AG04450 (cell line): ENCODE measurements around the gene MTNR1B. TPM values are rescaled to one million over a fixed set of nuclear protein-coding genes. Genes with fewer than 3 reads are reported as not detected.

Experiments
- CTCF ChIA-PET: fragments of 300-600, 350-600 bp; formaldehyde crosslinking; extraction: SDS; loops from one replicate; lab custom pipeline; 2022; ENCODE audit warnings: antibody characterized with exemption, inconsistent platforms; lab: Charles Lee
- POLR2A ChIA-PET: fragments of 350-600 bp; formaldehyde crosslinking; extraction: SDS; loops from one replicate; lab custom pipeline; 2021; ENCODE audit warnings: antibody characterized with exemption, inconsistent platforms; lab: Yijun Ruan, JAX
- DNase-seq: peaks from one replicate; pipeline ENCODE4 v3.0.0-alpha.2; 2011; ENCODE audit warnings: low read depth, low spot score
- H3K27ac ChIP-seq: one replicate; pipeline ENCODE4 v1.5.1; 2012; ENCODE audit warnings: low read depth, low read length, control low read depth
- H3K27me3 ChIP-seq: one replicate; pipeline ENCODE4 v1.6.0; 2012; ENCODE audit warnings: low read length; ENCODE audit not compliant: control insufficient read depth, insufficient read depth
- H3K4me3 ChIP-seq: 2 replicates; pipeline ENCODE4 v1.5.1; 2011; ENCODE audit warnings: mild to moderate bottlenecking, low read depth, low read length, control low read depth
- H3K9me3 ChIP-seq: 2 replicates; pipeline ENCODE4 v1.5.1; 2012; ENCODE audit warnings: low read length; ENCODE audit not compliant: control insufficient read depth, insufficient read depth
- polyA plus RNA-seq: library from polyadenylated mRNA; depleted of rRNA; stranded (reverse); fragments of >200 nt; gene quantifications from 2 replicates; pipeline ENCODE4 v1.2.3, GENCODE V29; 2011
- TF ChIP-seq, protein P1 (sequence below): IDR thresholded peaks from 2 replicates; pipeline ENCODE4 v1.5.1; 2011; ENCODE audit warnings: low read depth, low read length, control low read depth, inconsistent platforms

Gene MTNR1B
- polyA plus RNA-seq, 1 experiment, result not detected

DNA sequence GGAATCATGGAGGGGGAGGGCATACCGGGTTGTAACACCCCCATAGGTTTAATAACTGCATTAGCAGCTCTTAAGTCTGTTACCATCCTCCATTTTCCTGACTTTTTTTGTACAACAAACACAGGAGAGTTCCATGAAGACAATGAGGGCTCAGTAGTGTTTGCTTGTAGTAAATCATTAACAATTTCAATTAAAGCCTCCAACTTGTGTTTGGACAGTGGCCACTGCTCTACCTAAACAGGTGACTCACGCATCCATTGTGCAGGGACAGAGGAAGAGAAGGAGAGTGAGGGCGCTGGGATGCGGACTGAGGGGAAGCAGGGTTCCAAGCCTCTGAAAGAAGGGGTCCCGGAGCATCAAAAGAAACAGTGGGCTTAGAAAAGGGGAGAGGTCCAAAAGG lies 21.3 kb upstream of the MTNR1B start:
- Histone ChIP-seq H3K4me3 (no peak overlapping the region), H3K9me3 (peaks cover 13% of the 10 kb centered on the region), H3K27me3 (no peaks in the 10 kb centered on the region), H3K27ac (no peak overlapping the region)
- TF ChIP-seq, protein P1, sequence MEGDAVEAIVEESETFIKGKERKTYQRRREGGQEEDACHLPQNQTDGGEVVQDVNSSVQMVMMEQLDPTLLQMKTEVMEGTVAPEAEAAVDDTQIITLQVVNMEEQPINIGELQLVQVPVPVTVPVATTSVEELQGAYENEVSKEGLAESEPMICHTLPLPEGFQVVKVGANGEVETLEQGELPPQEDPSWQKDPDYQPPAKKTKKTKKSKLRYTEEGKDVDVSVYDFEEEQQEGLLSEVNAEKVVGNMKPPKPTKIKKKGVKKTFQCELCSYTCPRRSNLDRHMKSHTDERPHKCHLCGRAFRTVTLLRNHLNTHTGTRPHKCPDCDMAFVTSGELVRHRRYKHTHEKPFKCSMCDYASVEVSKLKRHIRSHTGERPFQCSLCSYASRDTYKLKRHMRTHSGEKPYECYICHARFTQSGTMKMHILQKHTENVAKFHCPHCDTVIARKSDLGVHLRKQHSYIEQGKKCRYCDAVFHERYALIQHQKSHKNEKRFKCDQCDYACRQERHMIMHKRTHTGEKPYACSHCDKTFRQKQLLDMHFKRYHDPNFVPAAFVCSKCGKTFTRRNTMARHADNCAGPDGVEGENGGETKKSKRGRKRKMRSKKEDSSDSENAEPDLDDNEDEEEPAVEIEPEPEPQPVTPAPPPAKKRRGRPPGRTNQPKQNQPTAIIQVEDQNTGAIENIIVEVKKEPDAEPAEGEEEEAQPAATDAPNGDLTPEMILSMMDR, result no peak
- ChIA-PET CTCF (no interaction called here), POLR2A (no interaction called here)
- DNase-seq, result no peak

DNA sequence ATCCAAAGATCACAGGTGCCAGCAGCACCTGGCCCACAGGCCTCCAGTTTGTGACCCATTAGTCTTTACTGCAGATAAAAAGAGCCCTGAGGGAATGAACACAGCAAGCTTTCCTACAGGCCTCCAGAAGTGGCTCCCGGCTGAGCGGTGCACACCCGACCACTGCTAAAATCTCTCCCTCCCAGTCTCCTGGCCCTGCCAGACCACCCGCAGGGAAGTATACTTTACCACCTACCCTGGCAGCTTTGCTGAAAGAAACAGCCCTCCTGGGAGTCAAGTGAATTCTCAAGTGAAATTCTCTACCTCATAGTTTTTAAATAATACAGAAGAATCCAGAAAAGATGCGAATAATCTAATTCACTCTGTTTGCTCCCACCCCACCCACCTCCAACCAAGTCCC lies 15.4 kb upstream of the MTNR1B start:
- CTCF ChIA-PET, result interaction anchor here (1.3 kb wide), 1 partner anchor 12 kb away, joined by 5 read pairs; no protein-coding TSS in a partner anchor
- peaks cover 5% of the 10 kb centered on the region for H3K9me3 ChIP-seq
- POLR2A ChIA-PET, result no interaction called here
- H3K27me3 ChIP-seq, result no peaks in the 10 kb centered on the region
- DNase-seq, result no peak
- TF ChIP-seq, protein P1, result no peak
- no peak overlapping the region for H3K4me3 ChIP-seq
- H3K27ac ChIP-seq, result no peak overlapping the region

DNA sequence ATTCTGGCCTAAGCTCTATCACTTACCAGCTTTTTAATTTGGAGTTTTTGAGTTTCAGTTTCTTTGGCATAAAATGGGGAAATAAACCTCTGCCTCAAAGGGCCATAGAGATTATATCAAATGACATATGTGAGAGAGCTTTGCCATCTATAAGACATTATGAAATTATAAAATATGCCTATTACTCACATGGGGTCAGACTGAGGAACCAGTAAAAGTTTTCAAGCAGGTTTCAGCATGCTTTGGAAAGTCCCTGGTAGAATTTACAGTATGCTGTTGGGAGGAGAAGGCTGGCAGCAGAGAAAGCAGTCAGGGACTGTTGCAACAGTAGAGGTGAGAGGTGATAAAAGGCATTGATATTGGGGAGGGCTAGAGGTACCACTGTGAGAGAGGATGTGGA lies 13.6 kb upstream of the MTNR1B start:
- Histone ChIP-seq H3K9me3 (no peaks in the 10 kb centered on the region; the same call in 1 of the 2 replicates), H3K27ac (no peak overlapping the region), H3K4me3 (no peak overlapping the region), H3K27me3 (no peaks in the 10 kb centered on the region)
- no peak for DNase-seq
- TF ChIP-seq, protein P1, result no peak
- POLR2A ChIA-PET, result no interaction called here
- CTCF ChIA-PET, result interaction anchor here (0.8 to 1.1 kb wide), 2 partner anchors 13 to 14 kb away, joined by 3 to 4 read pairs; no protein-coding TSS in a partner anchor

DNA sequence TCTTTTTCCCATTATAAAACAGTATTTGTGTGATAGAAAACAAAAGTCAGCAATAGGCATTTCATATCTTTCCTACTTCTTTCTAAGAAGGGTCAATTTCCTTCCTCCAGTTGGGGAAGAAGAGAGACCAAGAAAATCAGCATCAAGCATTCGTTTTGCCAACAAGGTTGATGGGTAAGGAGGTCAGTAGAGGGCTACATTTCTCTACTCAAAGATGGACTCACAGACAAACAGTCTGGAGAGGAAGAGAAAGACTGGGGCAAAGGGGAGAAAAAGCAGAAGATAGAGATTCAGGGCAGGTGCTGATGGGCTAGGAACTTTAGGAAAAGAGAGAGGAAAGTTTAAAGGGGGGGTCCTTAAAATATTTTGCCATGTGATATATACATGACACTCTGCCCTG lies 8.6 kb upstream of the MTNR1B start:
- no peak overlapping the region for H3K4me3 ChIP-seq
- H3K27me3 ChIP-seq, result no peaks in the 10 kb centered on the region
- ChIA-PET CTCF (no interaction called here), POLR2A (no interaction called here)
- no peaks in the 10 kb centered on the region for H3K9me3 ChIP-seq
- DNase-seq, result no peak
- no peak overlapping the region for H3K27ac ChIP-seq
- TF ChIP-seq, protein P1, result no peak

DNA sequence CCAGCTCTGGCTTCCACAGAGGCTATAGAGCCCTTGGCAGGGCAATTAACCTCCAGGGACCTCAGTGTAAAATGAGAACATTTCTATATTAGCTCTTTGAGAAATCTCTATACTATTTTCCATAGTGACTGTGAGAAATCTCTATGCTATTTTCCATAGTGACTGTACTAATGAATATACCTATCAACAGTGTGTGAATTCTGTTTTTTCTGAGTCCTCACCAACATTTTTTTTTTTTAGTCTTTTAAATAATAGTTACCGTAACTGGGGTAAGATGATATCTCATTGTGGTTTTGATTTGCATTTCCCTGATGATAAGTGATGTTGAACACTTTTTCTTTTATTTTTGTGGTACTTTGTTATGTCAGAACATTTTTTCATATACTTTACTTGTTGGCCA lies 7.0 kb upstream of the MTNR1B start:
- Histone ChIP-seq H3K9me3 (no peaks in the 10 kb centered on the region), H3K4me3 (no peak overlapping the region), H3K27ac (no peak overlapping the region), H3K27me3 (no peaks in the 10 kb centered on the region)
- no peak for DNase-seq
- TF ChIP-seq, protein P1, result no peak
- ChIA-PET POLR2A (no interaction called here), CTCF (interaction anchor here (1.4 kb wide), 1 partner anchor 234 kb away, joined by 4 read pairs; no protein-coding TSS in a partner anchor)
